GM19452 (cell line): ENCODE data around the gene TROAP.
"Not testable (repeated sequence)": the region's sequence is repeated elsewhere in the genome, so short reads cannot be mapped to it uniquely, and the experiment has no call there.

Experiments
- ATAC-seq: cut with Tn5 transposase; IDR thresholded peaks from one replicate; pipeline ENCODE4 v1.9.1; 2021; ENCODE audit not compliant: unreplicated experiment

The TROAP gene

DNA sequence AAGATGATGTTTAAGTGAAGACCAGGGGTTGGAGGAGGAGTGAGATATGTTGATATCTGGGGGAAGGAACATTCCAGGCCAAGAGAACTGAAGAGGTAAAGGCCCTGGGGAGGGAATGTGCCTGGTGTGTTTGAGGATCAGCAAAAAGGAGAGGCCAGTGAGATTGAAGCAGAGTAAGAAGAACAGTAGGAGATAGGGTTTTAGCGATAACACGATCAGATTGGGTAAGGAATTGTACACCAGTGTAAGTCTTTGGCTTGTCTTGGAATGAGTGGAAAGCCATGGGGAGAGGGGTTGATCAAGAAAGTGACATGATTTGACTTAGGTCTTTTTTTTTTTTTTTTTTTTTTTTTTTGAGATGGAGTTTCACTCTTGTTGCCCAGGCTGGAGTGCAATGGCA is 4.8 kb downstream of the TROAP start:
- ATAC-seq: no peak

DNA sequence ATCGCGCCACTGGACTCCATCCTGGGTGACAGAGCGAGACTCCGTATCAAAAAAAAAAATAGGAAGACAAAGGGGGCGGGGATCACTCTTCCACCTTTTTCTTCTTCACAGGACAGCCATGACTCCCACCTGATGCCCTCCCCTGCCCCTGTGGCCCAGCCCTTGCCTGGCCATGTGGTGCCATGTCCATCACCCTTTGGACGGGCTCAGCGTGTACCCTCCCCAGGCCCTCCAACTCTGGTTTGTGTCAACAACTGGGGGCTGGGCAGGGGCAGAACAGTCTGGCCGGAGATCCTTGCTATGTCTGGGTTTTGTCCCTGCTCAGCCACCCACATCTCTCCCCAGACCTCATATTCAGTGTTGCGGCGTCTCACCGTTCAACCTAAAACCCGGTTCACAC is 5.8 kb downstream of the TROAP start:
- no peak for ATAC-seq

DNA sequence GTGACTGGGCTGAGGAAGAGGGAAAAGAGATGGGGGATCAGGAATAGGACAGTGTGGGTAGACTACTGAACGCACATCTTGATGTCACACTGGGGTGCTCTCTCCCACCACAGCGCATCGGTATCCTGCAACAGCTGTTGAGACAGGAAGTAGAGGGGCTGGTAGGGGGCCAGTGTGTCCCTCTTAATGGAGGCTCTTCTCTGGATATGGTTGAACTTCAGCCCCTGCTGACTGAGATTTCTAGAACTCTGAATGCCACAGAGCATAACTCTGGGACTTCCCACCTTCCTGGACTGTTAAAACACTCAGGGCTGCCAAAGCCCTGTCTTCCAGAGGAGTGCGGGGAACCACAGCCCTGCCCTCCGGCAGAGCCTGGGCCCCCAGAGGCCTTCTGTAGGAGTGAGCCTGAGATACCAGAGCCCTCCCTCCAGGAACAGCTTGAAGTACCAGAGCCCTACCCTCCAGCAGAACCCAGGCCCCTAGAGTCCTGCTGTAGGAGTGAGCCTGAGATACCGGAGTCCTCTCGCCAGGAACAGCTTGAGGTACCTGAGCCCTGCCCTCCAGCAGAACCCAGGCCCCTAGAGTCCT is 7.1 kb downstream of the TROAP start:
- no peak for ATAC-seq

DNA sequence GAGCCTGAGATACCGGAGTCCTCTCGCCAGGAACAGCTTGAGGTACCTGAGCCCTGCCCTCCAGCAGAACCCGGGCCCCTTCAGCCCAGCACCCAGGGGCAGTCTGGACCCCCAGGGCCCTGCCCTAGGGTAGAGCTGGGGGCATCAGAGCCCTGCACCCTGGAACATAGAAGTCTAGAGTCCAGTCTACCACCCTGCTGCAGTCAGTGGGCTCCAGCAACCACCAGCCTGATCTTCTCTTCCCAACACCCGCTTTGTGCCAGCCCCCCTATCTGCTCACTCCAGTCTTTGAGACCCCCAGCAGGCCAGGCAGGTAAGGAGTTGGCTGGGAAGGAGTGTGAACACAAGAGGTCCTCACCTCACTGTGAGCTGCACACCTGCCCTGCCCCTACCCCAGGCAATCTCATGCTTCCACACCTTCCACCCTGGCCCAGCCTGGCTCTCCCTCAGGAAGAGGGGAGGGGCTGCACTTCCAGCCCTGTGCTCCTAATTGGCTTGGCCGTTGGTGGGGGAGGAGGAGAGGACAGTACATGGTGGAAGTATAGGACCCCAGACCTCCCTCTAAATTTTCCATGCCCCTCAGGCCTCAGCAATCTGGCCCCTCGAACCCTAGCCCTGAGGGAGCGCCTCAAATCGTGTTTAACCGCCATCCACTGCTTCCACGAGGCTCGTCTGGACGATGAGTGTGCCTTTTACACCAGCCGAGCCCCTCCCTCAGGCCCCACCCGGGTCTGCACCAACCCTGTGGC is 7.8 kb downstream of the TROAP start:
- no peak for ATAC-seq

DNA sequence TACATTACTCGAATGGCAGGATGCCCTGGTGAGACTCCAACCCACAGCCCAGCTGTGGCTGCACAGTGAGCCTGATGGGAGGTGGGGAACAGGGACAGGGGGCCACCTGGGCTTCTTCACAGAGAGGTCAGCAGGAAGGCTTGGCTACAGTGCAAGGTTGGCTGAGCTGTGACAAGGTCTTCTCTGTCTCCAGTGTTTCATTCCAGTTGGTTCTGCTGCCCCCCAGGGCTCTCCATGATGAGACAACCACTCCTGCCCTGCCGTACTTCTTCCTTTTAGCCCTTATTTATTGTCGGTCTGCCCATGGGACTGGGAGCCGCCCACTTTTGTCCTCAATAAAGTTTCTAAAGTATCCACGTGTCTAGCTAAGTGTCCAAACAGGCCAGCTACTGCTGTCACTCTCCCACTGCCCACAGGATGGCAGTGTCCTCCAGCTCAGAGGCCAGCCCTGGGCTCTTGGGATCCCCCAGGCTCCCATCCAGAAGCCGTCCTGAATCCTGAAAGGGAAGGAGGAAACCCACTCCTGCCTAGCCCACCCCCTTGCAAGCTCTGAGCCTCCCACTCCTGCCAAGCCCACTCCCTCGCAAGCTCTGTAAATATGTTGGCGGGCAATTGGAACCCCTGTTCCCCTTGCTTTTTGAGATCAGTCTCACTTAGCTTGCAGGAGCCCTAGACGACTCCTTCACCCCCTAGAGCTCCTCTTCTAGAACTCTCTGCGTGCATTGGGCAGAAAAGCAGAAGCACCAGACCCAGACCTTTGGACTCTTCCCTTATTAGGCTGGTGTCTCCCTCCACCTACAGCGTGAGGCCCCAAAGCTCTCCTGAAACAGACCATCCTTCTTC is 8.5 kb downstream of the TROAP start:
- no peak for ATAC-seq

DNA sequence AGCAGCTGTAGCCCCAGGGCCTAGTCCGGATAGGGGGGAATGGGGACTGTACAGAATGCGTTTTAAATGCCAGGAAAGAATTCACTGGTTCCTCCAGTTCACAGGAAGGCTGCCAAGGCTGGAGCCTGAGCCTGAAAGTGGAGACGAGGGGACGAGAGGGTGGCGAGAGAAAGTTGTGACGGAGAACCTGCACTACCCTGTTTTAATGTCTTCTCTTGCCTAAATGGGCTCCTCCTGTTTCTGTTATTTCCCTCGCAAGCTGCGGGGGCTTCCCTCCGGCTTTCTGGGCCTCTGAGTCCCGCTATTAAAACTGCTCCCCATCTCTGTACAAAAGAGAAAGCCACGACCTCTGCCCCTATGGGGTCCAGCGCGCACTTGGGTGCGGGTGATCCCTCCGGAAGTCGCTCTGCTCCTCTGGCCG is 9.4 kb downstream of the TROAP start:
- no peak for ATAC-seq

DNA sequence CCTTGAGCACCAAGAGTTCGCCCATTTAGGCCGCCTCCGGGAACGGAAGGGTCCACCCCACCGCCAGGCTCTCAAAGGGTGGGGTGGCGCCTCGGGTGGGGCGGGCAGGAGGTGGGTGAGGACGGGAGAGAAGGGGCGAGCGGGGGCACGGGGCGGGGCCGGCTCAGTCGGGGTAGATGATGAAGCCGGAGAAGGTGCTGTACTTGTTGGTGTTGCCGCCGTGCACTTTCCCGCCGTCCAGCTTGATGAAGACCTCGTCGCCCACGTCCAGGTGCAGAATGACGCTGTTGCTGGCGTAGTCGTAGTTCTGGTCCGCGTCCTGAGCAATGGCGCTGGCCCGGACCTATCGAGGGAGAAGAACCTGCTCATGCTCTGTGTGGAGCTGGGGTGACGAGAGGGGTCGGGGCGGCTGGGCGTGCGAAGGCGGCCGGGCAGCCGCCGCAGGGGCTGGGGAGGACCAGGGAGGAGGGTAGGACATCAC is 9.9 kb downstream of the TROAP start:
- ATAC-seq: no peak

DNA sequence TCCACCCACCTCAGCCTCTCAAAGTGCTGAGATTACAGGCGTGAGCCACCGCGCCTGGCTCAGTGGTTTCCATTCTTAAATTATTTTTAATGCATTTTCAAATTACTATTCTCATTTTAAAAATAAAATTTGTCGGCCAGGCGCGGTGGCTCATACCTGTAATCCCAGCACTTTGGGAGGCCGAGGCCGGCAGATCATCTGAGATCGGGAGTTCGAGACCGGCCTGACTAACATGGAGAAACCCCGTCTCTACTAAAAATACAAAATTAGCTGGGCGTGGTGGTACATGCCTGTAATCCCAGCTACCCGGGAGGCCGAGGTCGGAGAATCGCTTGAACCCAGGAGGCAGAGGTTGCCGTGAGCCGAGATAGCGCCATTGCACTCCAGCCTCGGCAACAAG is 10.7 kb downstream of the TROAP start:
- ATAC-seq: not testable (repeated sequence)

DNA sequence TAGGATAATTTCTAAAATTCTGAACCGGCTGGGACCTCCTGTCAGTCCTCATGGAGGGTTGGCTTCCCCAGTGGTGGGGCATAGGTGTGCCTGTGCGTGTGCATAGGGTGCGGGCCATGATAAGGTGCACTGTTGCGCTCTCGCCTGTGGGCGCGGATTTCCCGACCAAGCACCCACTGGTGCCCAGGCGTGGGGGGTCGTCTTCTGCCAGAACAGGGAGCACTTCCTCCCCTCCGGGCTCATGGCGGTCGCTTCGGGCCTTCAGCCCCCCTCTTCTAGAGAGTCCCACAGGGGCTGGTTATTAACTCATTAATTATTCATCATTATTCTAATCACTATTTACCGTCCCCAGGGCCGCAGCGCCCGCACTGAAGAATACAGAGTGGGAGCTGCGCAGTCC is 11.2 kb downstream of the TROAP start:
- ATAC-seq: no peak

DNA sequence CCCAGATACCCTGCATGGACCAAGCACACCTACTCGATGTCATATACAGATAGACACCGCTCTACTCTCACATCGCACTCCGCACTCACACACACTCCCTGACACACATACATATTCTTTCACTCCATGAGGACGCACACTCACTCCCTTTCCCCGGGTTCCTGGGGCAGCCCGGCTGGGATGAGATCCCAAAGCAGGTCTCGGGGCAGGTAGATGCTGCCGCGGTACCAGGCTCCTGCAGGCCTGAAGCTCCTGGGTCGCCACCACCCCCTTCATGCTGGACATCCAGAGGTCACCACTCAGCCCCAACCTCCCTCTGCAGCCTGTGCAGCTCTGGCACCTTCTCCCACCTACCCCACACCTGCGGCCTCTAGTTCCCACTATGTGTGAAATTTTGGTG is 11.6 kb downstream of the TROAP start:
- no peak for ATAC-seq

DNA sequence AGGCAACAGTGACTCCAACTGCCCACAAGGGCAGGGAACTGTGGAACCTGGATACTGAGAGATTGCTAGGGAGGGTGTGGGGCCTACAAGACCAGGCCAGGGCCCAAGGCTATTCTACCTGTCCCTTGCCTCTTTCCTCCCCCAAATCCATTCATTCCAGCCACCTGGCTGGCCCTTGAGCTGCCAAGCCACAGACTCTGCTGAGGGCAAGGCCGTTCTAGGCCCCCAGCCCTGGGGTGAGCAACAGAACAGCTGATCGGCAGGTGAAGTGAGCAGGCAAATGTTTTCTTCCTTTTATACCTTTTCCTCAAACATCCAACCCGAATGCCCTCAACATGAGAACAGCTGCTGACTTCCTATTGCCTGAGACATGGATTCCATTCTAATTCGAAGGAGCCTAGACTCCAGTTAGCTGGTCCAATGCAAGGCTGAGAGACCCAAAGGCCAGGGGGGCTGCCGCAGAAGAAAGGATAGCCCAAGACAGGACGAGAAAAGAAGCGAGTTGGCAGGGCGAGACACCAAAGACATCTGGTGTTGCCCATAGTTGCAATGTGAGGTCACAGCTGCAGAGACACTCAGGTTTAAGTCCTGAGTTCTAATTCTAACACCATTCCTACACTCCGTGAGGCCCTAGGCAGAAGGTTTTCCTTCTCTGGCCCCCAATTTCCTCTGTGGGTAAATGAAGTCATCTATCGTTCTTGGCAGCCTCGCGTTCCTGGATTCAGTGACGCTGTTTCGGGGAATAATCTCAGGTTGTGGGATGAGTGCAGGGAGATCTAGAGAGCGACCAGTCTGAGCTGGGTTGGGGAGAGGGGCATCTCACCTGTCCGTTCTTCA is 12.3 kb downstream of the TROAP start:
- ATAC-seq: no peak

DNA sequence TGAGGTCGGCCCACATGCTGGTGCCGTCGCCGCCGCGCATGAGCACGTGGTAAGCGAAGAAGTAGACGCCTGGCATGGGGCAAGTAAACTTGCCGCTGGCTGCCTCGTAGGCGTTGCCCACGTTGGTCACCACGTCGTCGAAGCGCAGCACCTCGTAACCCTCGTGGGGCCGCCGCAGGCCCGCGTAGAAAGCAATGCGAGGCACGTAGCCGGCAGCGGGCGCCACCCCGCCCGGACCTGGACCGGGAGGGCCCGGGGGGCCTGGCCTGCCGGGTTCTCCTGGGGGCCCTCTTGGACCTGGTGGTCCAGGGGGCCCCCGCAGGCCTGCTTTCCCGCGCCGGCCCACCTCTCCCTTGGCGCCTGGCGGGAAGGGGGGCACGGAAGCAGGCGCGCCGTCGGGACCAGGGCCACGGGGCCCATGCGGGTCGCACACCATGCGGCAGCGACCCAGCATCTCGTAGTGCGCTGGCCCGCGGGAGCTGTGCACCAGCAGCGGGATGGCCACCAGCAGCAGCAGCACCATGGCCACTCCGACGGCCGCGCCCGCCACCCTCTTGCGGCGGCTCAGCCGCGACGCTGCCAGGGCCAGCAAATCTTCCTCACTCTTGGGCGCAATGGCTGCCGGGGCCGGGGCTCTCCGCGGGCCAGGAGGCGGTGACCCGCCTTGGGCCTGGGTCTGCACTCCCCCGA is 13.0 kb downstream of the TROAP start:
- ATAC-seq: no peak

DNA sequence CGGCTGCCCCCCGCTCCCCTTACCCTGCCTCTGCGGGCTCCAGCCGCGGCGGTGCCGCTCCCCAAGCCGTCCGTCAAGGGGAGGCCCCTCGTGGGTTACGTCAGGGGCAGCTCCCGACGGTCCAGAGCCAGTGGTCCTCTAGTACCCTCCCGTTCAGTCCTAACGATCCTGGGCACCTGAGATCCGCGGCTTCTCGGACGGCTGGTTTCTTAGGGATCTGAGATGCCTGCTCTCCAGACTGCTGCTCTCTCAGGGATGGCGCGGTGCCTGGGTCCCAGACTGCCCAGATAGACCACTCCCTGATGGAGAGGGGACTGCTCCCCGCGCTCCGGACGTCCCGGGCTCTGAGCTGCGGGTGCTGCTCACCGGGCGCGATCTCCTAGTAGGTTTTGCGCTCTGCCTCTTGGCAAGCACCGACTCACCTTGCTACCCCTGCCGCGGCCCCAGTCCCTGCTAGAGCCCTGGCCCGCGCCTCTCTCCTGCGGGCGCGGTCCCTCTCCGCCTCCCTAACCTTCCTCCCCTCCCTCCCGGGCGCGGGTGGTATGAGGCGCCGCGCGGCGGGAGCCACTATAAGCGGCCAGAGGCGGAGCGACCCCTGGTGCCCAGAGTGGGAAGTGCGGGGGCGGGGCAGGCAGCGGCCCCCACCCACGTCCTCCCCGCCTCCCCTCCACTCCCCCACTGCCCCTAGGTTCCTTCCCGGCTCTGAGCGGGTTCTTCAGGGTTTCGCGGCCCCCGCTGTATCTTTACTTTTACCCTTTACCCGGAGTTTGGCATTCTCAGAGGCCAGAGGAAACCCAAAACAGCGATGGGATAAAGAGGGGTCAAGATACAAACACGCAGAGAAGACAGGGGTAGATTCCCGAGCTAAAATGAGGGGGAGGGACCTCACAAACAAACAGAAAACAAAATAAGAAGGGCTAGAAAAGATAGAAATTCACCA is 13.9 kb downstream of the TROAP start, which contains the start of gene C1QL4:
C1QL4 (minus strand) TSS at position 544 of the 940 bp plus-strand sequence. CDS start 711 bp downstream, outside the sequence.
- ATAC-seq: no peak

DNA sequence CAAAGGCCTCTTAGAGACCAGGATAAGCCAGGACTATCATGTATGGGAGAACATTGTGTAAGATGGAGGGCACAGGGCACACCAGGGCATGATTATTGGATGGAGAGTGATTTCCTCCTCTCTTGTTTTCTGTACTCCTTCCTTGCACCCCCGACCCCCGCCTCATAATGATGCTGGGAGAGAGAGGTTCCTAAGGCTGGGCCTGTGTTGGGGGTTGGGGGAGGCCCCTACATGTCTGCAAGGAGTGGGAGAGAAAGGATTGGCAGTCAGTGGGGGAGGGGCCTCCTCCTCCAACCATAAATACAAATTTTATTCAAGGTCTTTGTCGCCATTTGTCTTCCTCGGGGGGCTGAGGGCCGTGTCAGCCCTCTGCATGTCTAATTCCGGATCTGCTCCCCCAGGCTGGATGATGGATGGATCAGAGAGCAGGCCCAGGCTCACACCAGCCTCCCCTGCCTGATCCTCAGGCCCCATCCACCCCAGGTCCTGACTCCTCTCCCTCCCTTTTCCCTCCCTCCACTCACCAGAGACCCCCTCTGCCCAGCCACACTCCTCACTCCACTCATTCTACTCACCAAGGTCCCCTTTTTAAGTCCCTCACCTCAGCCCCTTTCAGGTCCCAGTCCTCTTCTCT is 15.9 kb downstream of the TROAP start:
- ATAC-seq: no peak

DNA sequence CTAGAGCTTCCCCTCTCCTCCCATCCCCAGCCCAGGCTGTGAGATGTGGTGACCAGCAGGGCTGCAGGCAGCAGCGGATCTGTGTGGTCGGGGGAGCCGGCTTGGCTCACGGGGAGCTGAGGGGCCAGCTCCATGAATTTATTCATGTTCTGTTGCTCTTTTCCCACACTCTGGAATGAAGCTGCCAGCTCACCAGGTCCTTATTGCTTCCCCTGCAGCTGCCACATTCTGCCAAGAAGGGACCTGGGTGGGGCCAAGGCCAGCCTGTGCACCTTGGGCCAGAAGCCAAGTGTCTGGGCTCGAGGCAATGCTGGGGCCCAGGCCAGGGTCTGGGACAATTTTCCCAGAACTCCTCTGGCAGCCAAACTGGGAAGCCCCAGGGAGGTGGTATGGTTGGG is 16.4 kb downstream of the TROAP start:
- no peak for ATAC-seq

DNA sequence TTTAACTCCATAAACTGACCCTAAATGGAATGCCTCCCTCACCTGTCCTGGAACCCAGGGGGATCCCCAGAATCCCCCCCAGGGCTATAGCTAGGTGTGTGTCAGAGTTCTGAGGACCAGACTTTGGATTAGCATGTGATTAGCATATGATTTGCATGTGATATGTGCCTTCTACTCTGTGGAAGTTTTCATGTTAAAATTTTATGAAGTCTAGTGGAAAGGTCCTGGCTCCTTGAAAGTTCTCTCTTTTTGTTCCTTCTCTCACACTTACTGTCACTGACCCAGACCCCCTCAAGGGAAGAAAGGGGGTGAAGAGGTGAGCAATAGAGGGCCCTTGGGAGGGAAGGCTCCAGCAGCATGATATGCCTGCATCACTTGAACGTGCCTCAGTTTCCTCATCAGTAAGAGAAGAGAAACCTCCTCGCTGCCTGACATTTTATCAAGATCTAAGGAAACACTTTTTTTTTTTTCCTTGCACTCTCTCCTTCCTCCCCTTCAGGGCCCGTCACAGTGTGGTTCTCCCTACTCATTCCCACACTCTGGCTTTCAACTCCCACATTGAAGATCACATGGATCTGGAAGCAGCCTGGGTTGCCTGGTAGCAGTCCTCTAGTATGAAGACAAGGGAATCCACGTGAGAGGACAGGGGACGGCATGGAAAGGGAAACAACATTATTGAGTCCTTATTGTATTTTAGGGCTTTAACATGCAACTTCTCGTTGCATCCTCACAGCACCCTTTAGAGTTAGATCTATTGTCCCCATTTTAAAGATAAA is 17.2 kb downstream of the TROAP start:
- ATAC-seq: no peak

DNA sequence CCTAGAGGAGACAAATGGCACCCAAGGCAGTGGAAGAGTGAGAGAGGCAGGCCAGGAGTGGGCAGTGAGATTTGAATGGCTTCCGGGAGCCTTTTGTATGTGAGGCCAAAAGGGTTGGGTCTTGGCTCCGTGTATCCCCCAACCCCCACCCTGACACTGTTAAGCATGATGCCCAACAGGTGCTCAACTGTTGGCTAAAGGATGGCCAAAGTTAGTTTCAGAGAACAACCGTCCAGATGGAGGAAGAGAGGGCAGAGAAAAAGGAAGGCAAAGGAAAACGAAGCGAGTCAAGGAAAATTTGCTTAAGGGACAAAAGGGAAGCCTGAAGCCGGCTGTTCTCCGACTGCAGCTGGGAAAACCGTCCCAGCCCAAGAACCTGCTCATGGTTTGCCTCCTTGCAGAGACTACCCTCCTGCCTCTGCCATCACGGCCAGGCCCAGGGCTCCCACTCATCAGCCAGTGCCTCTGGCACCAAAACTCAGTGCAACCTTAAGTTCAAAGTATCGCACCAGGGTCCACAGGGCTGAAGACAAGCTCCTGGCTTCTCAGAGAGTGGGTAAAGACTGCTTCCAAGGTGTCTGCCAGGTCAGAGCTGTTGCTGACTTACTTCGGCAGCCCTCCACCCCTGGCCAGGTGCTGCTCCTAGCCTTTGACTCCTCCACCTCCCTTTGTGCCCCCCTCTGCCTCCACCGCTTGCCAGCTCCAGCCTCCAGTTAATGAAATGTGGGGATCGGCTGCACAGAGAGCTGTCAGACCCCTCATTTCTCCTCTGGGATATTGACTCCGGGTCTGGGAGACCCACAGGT is 18.1 kb downstream of the TROAP start:
- ATAC-seq: no peak
